HG03139 (cell line): ENCODE data around the gene AIFM3.
"Not testable (repeated sequence)": the region's sequence is repeated elsewhere in the genome, so short reads cannot be mapped to it uniquely, and the experiment has no call there.

Experiments used
- ATAC-seq: cut with Tn5 transposase; IDR thresholded peaks from one replicate; pipeline ENCODE4 v1.9.1; 2021; ENCODE audit not compliant: unreplicated experiment

Gene AIFM3

DNA sequence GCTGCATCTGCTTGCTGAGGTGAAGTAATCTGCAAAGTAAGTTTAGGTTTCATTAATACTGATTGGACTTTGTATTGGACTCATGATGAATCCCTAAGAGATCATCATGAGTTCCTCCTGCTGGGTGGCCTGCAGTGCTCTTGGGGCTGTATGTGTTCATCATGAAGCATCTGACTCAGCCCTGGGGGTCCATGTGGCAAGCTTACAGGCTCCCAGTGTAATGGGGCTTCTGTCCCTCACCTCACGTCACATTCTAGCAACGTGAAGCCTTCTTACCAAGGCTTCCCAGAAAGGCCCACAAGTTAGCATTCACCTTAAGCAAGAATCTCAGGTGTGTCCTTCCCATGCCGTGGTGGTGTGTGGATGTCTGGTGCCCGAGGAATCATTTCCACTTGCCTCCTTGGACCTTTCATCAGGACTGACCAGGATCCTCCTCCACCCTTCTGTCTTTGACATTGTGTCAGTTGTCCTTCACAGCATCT lies 26.1 kb upstream of the AIFM3 start:
- ATAC-seq: no peak

DNA sequence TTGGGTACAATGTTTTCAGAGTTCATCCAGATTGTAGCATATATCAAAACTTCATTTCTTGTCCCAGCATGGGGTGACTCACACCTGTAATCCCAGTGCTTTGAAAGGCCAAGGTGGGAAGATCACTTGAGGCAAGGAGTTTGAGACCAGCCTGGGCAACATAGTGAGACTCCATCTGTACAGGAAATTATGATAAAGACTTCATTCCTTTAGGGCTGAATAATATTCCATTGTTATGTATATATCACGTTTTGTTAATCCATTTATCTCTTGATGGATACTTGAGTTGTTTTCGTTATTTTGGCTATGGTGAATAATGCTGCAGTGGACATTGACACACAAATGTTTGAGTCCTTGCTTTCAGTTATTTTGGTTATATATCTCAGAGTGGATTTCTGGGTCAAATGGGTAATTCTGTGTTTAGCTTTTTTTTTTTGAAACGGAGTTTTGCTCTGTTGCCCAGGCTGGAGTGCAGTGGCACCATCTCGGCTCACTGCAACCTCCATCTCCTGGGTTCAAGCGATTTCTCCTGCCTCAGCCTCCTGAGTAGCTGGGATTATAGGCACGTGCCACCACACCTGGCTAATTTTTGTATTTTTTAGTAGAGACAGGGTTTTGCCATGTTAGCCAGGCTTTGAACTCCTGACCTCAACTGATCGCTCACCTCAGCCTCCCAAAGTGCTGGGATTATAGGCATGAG lies 24.7 kb upstream of the AIFM3 start:
- ATAC-seq: not testable (repeated sequence)

DNA sequence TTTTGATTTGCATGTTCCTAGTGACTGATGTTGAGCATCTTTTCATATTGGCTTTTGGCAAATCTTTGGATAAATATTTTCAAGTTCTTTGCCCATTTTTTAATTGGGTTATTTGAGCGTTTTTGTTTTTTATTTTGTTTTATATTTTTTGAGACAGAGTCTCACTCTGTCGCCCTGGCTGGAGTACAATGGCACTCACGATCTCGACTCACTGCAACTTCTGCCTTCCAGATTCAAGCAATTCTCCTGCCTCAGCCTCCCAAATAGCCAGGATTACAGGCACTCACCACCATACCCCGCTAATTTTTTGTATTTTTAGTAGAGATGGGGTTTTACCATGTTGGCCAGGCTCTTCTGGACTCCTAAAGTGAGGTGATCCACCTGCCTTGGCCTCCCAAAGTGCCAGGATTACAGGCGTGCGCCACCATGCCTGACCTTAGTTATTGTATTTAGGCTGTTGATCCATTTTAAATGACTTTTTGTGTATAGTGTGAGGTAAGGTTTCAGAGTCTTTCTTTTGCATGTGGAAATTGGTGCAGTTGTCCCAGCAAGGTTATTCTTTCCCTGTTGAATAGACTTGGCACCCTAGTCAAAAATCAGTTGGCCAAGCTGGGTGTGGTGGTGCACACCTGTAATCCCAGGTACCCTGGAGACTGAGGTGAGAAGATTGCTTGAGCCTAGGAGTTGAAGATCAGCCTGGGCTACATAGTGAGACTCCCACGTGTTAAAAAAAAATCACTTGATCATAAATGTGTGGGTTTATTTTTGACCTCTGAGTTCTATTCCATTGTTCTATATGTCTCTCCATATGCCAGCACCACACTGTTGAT lies 23.7 kb upstream of the AIFM3 start:
- ATAC-seq: no peak

DNA sequence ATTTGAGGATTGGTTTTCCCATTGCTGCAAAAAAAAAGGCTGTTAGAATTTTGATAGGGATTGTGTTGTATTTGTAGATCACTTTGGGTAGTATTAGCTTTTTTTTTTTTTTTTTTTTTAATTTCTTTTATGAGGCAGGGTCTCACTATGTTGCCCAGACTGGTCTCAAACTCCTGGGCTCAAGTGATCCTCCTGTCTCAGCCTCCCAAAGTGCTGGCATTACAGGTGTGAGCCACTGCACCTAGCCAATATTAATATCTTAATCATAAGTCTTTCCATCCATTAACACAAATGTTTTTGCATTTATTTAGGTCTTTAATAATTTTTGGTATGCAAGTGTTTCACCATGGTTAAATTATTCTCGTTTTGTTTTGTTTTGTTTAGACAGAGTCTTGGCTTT lies 23.0 kb upstream of the AIFM3 start:
- no peak for ATAC-seq

DNA sequence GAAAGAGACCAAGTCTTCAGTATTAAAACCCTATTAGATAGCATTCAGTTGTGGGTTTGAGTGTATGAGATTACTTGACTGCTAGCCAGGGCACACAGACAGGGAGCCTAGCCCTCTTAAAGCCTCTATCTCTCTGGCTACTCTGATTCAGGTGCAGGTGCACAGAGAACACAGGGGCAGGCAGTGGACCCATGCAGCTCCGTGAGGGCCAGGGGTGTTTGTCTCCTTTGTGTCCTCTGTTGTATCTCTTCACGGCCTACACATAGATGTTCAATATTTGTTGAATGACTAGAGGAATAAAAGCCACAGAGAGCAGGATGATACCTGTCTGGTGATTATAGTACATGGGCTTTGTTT lies 21.5 kb upstream of the AIFM3 start:
- no peak for ATAC-seq

DNA sequence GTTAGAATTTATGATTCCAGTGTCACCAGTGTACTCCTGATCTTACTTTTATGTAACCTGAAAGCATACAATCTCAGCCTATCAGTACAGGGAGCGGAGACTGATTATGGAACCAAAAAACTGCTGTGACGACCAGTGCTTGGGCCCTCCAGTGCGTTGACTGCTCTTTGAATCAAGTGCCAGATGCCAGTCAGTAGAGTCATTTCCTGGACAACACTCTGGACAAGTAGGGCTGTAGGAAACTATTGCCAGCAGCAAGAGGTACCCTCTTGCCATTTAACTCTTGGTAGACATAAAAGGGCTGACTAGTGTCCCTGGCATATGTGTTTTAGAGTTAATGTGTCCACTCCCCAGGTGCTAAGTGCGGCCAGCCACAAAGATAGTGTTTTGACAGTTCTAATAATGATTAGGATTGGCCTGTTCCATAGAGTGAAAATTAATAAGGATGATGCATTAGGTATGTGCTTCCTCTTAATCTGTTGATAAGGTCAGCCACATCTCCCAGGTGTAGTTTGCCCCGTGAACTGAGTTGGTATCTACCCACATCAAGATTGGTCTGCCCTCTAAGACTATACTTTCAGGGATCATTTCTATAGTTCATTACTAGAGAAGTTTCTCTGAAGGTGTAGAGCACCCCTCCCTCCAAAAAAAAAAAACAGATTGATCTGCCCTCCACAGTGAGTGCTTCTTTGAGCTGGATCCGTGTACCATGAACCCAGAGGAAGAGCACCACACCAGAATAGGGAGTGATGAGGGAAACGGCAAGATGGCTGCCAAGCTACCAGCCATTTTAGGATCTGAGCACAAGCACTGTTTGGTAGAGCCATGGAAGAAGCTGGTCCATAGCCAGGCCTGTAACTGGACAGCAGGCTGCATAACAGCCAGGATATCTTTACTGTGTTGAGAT lies 20.7 kb upstream of the AIFM3 start:
- no peak for ATAC-seq

DNA sequence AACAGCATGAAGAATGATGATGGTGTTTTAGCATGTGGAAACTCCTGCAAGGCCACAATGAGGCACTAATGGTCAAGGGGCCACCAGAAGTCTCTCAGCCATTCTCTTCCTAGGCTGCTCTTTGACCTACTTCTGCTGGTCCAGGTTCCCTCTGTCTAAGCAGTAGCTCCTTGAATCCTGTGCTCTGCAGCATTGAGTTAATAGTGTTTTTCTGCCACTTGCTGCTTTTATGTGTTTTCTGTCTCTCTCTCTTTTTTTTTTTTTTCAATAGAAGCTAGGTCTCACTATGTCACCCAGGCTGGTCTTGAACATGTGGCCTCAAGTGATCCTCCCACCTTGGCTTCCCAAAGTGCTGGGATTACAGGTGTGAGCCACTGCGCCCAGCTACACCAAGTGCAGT lies 20.1 kb upstream of the AIFM3 start:
- no peak for ATAC-seq

DNA sequence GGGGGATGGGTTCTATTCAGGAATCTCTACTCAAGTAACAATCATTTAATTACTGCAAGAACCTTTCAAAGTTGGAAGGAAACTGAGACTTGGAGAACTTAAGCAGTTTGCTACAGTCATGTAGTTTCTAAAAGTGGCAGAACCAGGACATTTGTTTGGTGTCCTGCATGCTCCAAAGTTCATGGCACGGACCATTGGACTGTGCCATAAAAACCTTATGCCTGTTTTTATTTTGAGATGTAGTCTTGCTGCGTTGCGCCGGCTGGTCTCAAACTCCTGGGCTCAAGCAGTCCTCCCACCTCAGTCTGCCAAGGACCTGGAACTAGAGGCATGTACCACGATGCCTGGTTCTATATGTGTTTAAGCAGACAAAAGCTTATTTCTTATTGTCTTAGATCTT lies 18.6 kb upstream of the AIFM3 start:
- no peak for ATAC-seq

DNA sequence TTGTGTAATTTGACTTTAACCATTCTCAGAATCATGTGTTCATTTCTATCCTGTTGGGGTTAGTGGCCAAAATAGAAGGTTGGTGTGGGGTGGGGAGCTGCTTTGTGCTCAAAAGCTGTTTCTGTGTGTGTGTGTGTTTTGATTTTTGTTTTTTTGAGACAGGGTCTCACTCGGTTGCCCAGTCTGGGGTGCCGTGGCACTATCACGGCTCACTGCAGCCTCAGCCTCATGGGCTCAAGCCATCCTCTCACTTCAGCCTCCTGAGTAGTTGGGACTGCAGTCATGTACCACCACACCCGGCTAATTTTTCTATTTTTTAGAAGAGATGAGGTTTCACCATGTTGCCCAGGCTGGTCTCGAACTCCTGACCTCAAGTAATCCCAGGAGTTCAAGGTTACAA lies 18.1 kb upstream of the AIFM3 start:
- no peak for ATAC-seq

DNA sequence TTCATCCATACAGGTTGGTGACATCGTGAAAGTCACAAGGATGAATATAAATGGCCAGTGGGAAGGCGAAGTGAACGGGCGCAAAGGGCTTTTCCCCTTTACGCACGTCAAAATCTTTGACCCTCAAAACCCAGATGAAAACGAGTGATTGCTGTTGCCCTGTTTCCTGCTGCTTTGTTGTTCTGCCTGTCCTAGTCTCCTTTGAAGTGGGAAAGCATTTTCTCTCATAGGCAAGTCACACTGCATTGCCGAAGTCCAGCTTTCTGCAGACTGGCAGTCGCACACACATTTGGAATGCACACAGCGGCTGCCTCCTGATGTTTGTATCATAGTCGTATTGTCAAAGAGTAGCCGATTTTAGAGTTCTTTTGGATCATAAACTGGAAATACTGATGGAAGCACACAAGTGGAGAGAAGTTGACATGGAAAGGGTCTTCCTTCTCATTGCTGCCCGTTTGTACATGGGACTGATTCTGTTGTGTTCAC lies 17.3 kb upstream of the AIFM3 start:
- ATAC-seq: no peak

DNA sequence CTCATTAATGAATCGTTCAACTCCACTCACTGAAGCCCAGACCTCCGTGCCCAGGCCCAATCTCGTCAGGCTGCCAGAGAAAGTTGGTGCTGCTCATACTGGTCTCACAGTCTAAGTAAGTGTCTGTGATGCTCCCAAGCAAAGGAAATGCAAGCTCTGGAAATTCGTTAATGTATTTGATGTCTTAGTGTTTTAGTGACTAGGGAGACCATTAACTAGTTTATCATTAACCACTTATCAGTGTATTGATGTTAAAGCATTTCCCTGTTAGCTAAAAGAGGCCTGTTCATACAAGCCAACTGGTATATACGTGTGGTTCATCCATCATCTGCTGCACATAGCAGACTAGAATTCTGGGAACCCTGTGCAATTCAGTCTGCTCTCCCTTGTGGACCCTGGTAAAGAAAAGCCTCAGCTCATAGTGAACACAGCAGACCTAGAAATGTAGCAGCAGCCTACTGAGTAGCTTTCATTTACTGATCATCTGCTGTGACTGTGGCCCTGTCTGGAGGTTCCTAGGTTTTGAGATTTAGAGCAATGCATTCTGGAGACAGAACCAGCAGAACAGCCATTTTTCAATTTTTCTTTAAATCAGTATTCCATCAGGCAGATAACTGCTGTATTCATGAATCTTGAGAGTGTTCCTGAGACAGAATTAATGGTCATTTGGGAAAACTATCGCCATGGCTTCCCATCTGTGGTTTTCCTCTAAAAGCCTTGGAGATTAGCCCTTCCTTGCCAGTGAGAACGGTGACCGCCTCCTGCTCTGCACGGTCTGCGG lies 15.7 kb upstream of the AIFM3 start:
- no peak for ATAC-seq

DNA sequence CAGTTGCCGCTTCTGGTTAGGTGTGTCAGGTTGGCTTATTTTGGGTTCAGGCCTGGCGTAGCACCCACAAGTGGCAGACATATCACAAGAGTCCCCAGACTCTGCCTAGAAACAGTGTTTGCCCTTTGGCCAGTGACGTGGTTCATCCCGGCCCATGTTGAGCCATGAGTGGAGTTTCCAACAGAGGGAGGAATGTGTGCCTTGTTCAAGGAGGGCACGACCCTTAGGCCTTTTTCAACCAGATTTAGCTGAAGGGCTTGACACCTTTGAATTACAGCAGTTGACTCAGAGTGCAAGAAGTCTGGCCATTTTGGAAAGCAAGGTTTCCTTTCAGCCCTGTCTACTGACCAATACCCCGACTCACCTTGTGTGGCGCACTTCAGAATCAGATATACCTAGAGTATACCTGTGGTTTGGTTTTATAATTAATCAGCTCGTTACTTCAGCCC lies 15.1 kb upstream of the AIFM3 start:
- ATAC-seq: no peak

DNA sequence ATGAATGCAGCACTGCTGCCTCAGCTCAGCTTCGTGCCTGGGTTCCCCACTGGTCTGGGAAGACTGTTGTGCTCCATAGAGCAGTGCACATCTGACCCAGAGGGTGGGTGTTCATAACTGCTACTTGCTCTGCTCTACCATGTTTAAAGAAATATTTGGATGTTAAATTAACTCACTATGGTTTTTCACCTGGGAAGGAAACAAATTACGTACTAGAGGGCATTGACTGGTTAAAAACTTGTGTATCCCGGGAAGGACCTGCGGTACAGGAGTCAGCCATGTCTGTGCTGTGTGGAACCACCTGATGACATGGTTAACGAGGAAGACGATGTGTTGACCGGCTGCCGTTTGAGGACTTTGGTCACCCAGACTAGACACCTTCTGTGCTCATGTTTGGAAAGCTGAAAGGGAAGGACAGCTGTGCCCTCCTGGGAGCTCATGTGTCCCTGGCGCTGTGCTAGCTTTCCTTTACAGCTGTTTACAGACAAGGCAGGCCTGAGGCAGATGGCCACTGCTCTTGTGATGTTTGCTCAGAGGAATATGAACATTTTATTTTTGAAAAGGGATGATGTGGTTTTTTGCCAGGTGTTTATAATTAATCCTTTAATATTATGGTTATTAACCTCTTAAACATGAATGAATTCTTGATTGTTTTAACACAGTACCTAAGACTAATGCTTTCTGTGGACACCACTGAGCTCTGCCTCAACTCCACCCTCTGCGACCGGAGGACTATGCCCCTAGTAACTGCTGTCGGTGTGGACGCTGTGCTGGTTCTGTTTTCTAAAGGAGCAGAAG lies 14.3 kb upstream of the AIFM3 start:
- ATAC-seq: no peak

DNA sequence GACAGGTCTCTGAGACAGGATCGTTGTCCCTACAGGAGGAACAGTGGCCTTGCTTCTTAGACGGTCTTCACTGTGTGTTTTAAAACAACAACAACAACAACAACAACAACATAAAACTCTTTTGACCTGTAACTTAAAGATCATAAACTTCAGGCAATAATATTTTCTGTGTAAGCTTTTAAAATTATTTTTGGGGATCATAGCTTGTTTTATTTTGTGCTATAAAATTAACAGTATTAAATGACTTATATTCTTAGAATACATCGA lies 13.8 kb upstream of the AIFM3 start:
- ATAC-seq: no peak

DNA sequence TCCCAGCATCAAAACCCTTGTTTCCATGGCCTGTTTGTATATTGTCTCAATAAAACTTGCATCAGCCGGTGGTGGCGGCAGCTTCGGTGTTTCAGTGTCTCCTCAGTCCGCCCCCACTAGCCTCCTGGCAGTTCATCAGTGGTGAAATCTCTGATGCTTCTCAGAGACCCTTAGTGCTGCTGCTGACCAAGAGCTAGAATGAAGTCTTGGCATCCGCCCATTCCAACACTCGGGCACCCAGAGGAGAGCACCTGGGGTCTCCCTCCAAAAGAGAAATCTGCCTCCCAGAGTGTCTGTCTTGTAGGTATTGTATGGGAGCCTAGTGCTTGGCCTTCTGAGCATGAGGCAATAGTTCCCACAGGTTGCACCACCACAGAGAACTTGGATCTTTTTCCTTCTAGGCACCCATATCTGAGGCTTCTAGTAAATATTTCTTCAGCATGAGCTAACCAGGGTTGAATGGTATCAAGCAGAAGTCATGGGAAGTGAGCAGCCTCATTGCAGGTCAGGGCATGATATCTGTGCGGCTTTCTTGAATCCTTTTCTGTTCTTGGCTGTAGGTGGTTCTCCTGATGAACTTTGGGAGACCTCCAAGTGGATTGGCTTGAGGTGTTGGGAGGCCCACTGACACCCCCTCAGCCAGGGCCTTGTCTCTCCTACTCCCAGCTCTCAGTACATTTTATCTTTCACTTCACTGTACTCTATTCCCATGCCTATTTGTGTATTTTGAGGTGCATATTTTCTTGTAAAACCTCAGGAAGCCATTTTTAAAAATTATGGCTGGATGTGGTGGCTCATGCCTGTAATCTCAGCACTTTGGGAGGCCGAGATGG lies 13.2 kb upstream of the AIFM3 start:
- ATAC-seq: no peak

DNA sequence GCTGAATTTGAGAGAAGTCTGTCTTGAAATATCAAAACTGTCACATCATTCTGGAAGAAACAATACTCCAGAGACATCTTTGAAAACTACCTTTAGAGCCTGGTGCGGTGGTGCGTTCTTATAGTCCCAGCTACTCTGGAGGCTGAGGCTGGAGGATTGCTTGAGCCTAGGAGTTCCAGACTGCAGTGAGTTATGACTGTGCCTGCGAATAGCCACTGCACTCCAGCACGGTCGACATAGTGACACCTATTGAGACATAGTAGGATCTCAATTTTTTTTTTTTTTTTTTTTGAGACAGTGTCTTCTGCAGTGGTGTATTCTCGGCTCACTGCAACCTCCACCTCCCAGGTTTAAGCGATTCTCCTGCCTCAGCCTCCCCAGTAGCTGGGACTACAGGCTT lies 11.5 kb upstream of the AIFM3 start:
- ATAC-seq: no peak

DNA sequence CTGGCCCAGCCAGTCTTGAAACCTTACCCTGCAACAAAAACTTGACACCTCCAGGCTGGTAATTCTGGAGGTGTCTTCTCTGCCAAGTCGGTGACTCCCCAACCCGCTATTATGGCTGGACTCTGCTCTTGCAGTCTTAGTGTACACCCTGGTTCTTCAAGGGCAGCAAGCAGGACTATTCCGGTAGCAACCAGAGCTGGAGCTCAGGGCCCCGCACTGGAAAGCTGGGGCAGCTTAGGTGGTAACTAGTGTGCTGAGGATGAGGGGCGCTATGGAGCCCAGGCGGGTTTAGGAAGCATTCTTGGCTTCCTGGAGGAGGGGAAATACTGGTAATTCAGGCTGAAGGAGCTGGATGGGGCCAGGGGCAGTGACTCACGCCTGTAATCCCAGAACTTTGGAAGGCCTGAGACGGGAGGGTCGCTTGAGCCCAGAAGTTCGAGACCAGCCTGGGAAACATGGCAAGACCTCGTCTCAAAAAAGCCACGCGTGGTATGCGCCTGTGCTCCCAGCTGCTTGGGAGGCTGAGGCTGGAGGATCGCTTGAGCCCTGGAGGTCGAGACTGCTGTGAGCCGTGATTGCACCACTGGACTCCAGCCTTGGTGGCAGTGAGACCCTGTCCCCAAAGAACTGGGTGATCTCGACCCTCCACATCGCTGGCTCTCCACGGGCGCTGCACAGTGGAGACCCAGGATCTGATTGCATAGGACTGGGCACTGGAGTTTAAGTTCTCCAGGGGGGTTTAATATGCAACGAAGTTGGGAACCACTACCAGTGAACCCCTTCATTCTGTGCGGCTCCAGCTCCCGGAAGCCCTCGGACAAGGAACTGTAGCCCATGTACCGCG lies 10.6 kb upstream of the AIFM3 start:
- no peak for ATAC-seq

DNA sequence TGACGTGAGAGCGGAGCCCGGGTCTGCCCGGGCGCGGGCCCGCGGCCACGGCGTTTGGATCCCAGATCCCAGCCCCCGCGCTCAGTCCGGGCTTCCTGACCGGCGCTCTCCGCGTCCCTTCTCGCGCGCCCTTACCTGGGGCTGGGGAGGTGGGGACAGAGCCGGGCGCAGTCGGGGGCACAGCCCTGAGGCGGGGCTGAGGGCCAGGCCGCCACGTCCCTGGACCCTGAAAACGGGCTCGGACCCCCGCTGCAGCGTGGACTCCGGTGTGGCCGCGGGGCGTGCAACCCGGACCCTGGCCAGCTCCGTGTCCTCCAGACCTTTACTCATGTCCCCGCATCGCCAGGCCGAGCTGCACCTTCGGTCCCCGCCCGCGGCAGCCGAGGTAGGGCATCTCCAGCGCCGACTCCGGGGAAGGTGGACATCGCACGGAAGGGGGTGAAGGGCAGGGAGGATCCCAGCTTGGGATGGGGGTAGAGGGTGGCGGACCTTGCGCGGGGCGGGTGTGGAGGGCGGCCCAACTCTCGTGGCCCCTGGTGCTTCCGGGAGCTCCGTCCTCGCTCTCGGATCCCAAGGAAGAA lies 9.9 kb upstream of the AIFM3 start:
- ATAC-seq: no peak
